NCI-H2227 treated with DMSO at 0.1 percent for 48 hours (cell line): ENCODE measurements around the gene EAF2.
"Not testable (repeated sequence)": the region's sequence is repeated elsewhere in the genome, so short reads cannot be mapped to it uniquely, and the experiment has no call there.

ENCODE experiments used
- DNase-seq: peaks from one replicate; lab custom pipeline; 2025; lab: John Stamatoyannopoulos, UW

Gene EAF2

DNA sequence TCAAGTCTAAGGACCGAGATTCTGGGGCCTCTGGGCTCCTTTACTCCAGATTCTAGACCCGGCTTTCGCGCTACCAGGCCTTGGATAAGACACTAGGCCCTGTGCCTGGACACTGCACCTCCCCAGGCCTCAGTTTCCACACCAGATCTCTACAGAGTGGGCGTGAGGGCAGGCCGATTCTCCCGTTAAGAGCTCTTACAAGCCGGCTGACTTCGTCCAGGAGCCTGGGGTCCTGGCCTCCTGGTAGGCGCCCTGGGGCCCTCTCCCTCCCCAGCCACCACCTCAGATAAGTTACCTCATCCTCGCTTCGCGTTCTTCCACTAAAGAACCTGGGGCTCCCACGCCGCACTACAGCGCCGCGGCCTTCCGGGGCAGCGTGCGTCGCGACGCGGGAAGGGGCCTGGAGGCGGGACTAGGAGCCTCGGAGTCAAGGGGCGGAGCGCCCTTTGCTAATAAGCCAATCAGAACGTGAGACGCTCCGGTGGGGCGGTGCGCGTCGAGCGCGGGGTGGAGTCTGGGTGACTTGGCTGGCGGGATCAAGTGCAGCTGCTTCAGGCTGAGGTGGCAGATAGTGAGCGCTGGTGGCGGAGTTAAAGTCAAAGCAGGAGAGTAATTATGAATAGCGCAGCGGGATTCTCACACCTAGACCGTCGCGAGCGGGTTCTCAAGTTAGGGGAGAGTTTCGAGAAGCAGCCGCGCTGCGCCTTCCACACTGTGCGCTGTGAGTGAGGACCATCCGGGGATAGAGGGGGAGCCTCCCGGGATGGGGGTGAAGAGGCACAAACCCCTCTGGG, at the start of gene EAF2, which contains the start of gene IQCB1:
EAF2 (plus strand) TSS at position 539 of the 794 bp plus-strand sequence; CDS start at position 616, 77 bp downstream.
IQCB1 (minus strand) TSS at position 390 of the 794 bp plus-strand sequence. CDS start 6,100 bp downstream, outside the sequence.
- DNase-seq, result peak; percentile 83

GRCh38 chr3:121786485-121786884, 48.5 kb upstream of the EAF2 start:
- DNase-seq, result no peak

DNA sequence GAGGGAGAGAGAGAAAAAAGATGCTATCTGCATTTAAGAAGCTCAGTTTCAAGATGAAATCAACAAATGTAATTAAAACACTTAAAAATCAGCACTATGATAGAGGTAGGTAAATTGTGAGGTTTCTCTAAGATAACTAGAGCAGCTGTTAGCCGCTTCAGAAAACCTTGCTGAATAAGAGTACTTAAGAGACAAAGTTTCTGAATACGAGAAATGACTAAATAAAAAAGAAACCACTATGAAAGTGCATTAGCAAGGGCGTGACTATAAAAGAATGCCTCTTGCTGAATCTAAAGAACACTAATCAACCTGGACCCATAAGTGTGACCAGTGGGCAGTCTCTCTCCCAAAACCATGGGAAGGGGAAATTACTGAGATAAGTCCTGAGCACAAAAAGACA, 41.9 kb upstream of the EAF2 start:
- DNase-seq, result no peak

GRCh38 chr3:121794264-121794983, 40.6 kb upstream of the EAF2 start:
- DNase-seq, result no peak

DNA sequence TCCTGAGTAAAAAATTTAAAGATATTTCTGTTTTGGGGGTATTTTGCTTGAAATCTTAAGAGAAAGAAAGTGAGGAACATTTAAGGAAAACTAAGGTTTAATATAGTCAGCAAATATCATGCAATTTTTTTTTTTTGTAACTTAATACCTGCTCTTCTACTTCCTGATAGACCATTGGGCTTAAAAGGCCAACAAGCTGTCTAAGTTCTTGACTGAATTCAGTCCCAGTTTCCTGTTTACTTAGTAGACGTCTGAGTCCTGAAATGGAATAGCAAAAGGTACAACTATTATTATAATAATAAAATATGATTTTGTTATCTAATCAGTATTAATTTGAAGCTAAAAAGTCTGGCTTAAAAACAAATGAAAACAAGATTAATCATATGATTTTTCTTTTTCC, 38.0 kb upstream of the EAF2 start:
- DNase-seq, result no peak

DNA sequence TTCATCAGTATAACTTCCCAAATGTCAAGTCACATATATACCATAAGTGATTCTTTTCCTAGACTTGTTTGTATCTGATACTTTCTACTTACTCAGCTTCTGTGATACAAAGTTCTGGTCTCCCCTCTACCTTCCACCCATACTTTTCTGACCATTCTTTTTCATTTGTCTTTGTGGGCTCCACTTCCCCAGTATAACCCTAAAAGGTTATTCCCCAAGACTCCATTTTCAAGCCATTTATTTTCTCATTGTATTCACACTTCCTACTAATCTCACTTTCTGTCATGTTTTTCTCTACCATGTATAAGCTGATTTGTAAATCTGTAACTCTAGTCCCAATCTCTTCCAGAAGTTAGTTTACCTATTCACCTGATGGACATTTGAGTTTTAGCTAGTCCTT, 34.1 kb upstream of the EAF2 start:
- no peak for DNase-seq

GRCh38 chr3:121803771-121804320, 31.2 kb upstream of the EAF2 start:
- no peak for DNase-seq

GRCh38 chr3:121809249-121809648, 25.8 kb upstream of the EAF2 start:
- no peak for DNase-seq

DNA sequence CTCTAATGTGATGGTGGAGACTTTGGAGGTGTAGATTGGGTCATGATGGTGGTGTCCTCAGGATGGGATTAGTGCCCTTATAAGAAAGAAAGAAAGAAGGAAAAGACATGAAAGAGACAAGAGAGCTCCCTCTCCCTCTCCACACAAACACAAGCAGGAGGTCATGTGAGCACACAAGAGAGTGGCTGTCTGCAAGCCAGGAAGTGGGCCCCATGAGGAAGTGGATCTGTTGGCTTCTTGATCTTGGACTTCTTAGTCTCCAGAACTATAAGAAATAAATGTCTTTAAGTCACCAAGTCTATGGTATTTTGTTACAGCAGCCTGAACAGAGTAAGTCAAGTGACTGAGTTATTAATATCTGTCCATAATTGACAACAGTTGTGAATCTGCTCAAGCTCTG, 17.3 kb upstream of the EAF2 start:
- no peak for DNase-seq

- DNase-seq, result no peak
Measured at GRCh38 chr3:121818578-121818977, 16.4 kb upstream of the EAF2 start.

GRCh38 chr3:121819236-121819635, 15.8 kb upstream of the EAF2 start:
- no peak for DNase-seq

- no peak for DNase-seq
Measured at GRCh38 chr3:121821421-121822199, 13.4 kb upstream of the EAF2 start.

- DNase-seq, result no peak
Measured at GRCh38 chr3:121822973-121823372, 12.0 kb upstream of the EAF2 start.

GRCh38 chr3:121834157-121834670, 795 bp upstream of the EAF2 start:
- peak; percentile 17 for DNase-seq

DNA sequence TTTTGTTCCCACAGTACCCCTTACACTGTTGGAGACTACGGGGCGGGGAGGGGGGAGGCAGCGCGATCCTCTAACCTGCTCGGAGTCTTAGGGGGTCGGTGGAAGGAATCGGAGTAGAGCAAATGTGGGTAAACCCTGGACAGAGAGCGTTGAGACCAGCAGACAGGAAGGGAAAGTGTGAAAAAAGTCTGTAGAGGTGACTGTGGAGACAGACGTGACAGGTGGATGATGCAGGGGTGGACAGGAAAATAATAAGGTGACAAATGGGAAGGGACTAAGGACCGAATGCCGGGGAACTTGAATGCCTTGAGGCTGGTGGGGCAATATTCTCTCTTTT, 424 bp downstream of the EAF2 start:
- DNase-seq, result no peak

DNA sequence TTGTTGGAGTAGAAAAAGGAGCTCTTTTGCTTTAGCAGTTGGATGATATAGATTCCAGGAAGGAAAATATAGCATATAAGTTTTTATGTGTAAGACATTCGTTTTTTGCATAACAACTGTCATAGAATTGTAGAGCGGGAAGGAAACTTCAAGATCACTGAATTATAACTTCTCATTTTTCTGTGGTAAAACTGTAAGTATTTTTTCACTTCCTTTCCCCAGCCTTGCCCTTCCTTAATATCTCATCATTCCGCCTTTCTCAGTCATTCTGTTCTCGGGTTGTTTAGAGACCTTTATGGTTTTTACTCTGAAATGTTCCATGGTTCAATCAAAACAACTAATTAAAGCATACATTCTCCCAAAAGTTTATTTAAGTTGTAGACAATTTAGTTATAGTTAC, 1.1 kb downstream of the EAF2 start:
- DNase-seq, result no peak

GRCh38 chr3:121836481-121836880, 1.5 kb downstream of the EAF2 start:
- DNase-seq, result no peak

DNA sequence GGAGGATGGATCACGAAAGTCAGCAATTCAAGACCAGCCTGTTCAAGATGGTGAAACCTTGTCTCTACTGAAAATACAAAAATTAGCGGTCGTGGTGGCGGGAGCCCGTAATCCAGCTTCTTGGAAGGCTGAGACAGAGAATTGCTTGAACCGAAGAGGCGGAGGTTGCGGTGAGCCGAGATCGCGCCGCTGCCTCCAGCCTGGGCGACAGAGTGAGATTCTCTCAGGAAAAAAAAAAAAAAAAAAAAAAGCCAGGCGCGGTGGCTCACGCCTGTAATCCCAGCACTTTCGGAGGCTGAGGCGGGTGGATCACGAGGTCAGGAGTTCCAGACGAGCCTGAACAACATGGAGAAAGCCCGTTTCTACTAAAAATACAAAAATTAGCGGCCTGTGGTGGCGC, 5.0 kb downstream of the EAF2 start:
- no peak for DNase-seq

DNA sequence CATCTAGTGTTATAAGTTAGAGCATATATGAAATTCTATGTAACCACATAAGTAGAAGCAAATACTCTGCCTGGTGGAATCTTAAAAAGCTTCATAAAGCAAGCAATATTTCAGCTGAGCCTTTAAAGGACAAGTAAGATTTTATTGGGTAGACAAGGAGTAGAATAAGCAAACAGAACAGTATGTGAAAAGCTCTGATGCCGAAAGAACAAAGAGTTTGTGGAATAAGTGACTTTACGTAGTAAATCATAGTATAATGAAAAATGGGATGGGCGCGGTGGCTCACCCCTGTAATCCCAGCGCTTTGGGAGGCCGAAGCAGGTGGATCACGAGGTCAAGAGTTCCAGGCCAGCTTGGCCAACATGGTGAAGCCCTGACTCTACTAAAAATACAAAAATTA, 9.9 kb downstream of the EAF2 start:
- no peak for DNase-seq

GRCh38 chr3:121852256-121852655, 17.2 kb downstream of the EAF2 start:
- DNase-seq, result no peak

DNA sequence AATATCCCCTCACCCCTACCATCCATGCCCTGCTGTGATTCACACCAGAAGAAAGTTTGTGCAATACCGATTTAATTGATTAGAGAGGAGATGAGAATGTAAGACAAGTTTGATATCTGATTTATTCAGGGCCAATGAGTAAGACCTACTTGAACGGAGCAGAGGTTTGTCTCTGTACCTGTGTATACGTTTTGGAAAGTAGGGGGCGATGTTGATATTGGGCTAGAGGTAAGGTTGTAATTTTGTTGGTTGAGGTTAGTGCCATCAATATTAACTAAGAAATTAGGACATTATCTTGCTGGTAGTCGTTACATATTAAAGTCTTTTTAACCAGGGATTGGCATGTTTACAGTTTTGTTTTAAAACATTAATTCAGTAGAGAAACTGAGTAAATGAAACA, 20.5 kb downstream of the EAF2 start:
- DNase-seq, result no peak

DNA sequence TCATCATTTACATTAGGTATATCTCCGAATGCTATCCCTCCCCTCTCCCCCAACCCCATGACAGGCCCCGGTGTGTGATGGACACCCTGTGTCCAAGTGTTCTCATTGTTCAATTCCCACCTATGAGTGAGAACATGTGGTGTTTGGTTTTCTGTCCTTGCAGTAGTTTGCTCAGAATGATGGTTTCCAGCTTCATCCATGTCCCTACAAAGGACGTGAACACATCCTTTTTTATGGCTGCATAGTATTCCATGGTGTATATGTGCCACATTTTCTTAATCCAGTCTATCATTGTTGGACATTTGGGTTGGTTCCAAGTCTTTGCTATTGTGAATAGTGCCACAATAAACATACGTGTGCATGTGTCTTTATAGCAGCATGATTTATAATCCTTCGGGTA, 22.8 kb downstream of the EAF2 start:
- DNase-seq, result not testable (repeated sequence)
